Fibroblast of the conjunctiva (primary cell): ENCODE data around the gene LAMC3.

ENCODE experiments used
- DNase-seq: peaks from one replicate; pipeline ENCODE4 v3.0.0-alpha.2; 2010; ENCODE audit warnings: low read depth

The LAMC3 gene

GRCh38 chr9:130979591-130980385 is 29.2 kb upstream of the LAMC3 start:
- no peak for DNase-seq

- DNase-seq: no peak
Observed at GRCh38 chr9:130980526-130980925, 28.4 kb upstream of the LAMC3 start.

- no peak for DNase-seq
Observed at GRCh38 chr9:130981002-130981755, 27.8 kb upstream of the LAMC3 start.

GRCh38 chr9:130981756-130982137 is 27.2 kb upstream of the LAMC3 start:
- DNase-seq: no peak

- no peak for DNase-seq
Observed at GRCh38 chr9:130982636-130983358, 26.2 kb upstream of the LAMC3 start.

- no peak for DNase-seq
Observed at GRCh38 chr9:130983359-130983670, 25.7 kb upstream of the LAMC3 start.

- DNase-seq: no peak
Observed at GRCh38 chr9:130983970-130984369, 25.0 kb upstream of the LAMC3 start.

GRCh38 chr9:130984521-130984920 is 24.5 kb upstream of the LAMC3 start:
- DNase-seq: no peak

- DNase-seq: no peak
Observed at GRCh38 chr9:130985029-130985428, 23.9 kb upstream of the LAMC3 start.

- no peak for DNase-seq
Observed at GRCh38 chr9:130985606-130986162, 23.3 kb upstream of the LAMC3 start.

- no peak for DNase-seq
Observed at GRCh38 chr9:130986356-130986965, 22.5 kb upstream of the LAMC3 start.

GRCh38 chr9:130987054-130987453 is 21.9 kb upstream of the LAMC3 start:
- no peak for DNase-seq

GRCh38 chr9:130987738-130988399 is 21.1 kb upstream of the LAMC3 start:
- no peak for DNase-seq

- no peak for DNase-seq
Observed at GRCh38 chr9:130988400-130988747, 20.6 kb upstream of the LAMC3 start.

GRCh38 chr9:130988905-130989304 is 20.1 kb upstream of the LAMC3 start:
- no peak for DNase-seq

- no peak for DNase-seq
Observed at GRCh38 chr9:130989391-130989790, 19.6 kb upstream of the LAMC3 start.

- DNase-seq: no peak
Observed at GRCh38 chr9:130989891-130990290, 19.1 kb upstream of the LAMC3 start.

GRCh38 chr9:130990306-130990977 is 18.5 kb upstream of the LAMC3 start:
- DNase-seq: no peak

- DNase-seq: no peak
Observed at GRCh38 chr9:130990978-130991777, 17.8 kb upstream of the LAMC3 start.
